Ovary (tissue), 9 donors: ENCODE data around the gene KIF26A. TPM values are rescaled to one million over a fixed set of nuclear protein-coding genes. Genes with fewer than 3 reads are reported as not detected.

Source experiments
- DNase-seq, 5 donors: peaks; one replicate each; pipeline ENCODE4 v3.0.0-alpha.2; 2019 to 2020
- H3K27ac ChIP-seq, 2 donors: fragments of 200-600 bp; one replicate each; pipeline versions ENCODE4 v1.5.1 to v1.8.0; 2019 to 2022
- H3K27me3 ChIP-seq: fragments of 200-600 bp; one replicate; pipeline ENCODE4 v1.8.0; 2022
- H3K36me3 ChIP-seq: fragments of 200-600 bp; sonication (generic); one replicate; pipeline ENCODE4 v1.5.1; 2019
- H3K4me1 ChIP-seq: one replicate; pipeline ENCODE4 v1.8.1; 2013; ENCODE audit warnings: mild to moderate bottlenecking, moderate library complexity; ENCODE audit not compliant: insufficient read depth
- H3K4me3 ChIP-seq: fragments of 200-600 bp; sonication (generic); one replicate; pipeline ENCODE4 v1.5.1; 2017
- H3K9me3 ChIP-seq, 2 donors: fragments of 200-600 bp in 1 of 2; sonication (generic) in 1 of 2; one replicate each; pipeline versions ENCODE4 v1.5.1 to v1.8.1; 2013 to 2019; ENCODE audit warnings: mild to moderate bottlenecking in 1 of 2, moderate library complexity in 1 of 2
- CTCF ChIP-seq, 3 donors: fragments of 450-650 bp in 2 of 3; fragments of 200-600 bp in 1 of 3; IDR thresholded peaks; one replicate each; pipeline versions ENCODE4 v1.5.1 to v1.8.0; 2016 to 2022; ENCODE audit warnings: antibody characterized with exemption in 3 of 3, mild to moderate bottlenecking in 1 of 3
- EP300 ChIP-seq: sonication (generic); formaldehyde crosslinking; IDR thresholded peaks from one replicate; pipeline ENCODE4 v1.6.1; 2017; ENCODE audit warnings: antibody characterized with exemption
- POLR2A ChIP-seq: fragments of 450-650 bp; IDR thresholded peaks from one replicate; pipeline ENCODE4 v1.6.1; 2017; ENCODE audit warnings: antibody characterized with exemption, mild to moderate bottlenecking, moderate library complexity
- WGBS, 3 donors: extraction: QIAGEN DNeasy Blood & Tissue Kit in 1 of 3; methylation state at CpG; one replicate each; pipeline versions ENCODE4 v1.1.5 to v1.1.7; 2013 to 2017; 5-methylcytosine and 5-hydroxymethylcytosine counted together
- intact Hi-C, 4 donors: fragments of 100-400 bp; cut with DNase I; formaldehyde crosslinking; loops; one replicate each; pipeline versions ENCODE4 v1.11.0 to v1.15.1; 2022 to 2023
- polyA plus RNA-seq, 2 donors: library from polyadenylated mRNA; stranded (reverse); fragments of 200-250 nt in 1 of 2; fragments of 350-450 nt in 1 of 2; fragmentation: Illumina TruSeq in 1 of 2; extraction: RNeasy Lipid Tissue Mini Kit (QIAGEN cat#74804) in 1 of 2; gene quantifications; one replicate each; pipeline ENCODE4 v1.2.3, GENCODE V29; 2013 to 2014
- total RNA-seq, 7 donors: library from RNA; depleted of rRNA in 2 of 7; stranded (reverse); fragments of >200 nt in 2 of 7; fragmentation: NEBNext Ultra II Directional in 3 of 7; extraction: Animal tissue kit (Norgen Biotek cat#: 25700) in 3 of 7; gene quantifications; one replicate each; pipeline versions ENCODE4 v1.1.0 to v1.2.4, GENCODE V29; 2016 to 2023
- donor health status: DM: no; HTN: no; CAD: no; lungs with moderate emphysema.
- donor health status: DM: no; HTN: no; CAD: no.
- donor health status: Bipolar disorder and iron deficiency.
- donor health status: DM: yes; HTN: yes; CAD: no.
- donor health status: DM: no; HTN: no; CAD: no.
- donor health status: DM: yes; HTN: yes; CAD: no.

Gene KIF26A
- total and polyA plus RNA-seq, 9 donors, result 0.32 to 16.8 (median 5.8) TPM

GRCh38 chr14:104212206-104213095 is 74.1 kb downstream of the KIF26A start:
- H3K36me3 ChIP-seq, result no peaks in the 10 kb centered on the region
- H3K4me3 ChIP-seq, result no peak overlapping the region
- H3K4me1 ChIP-seq, result no peaks in the 10 kb centered on the region
- 84 to 89% (median 88%) methylated on average over 27 of the region's 27 CpGs for WGBS, 3 donors
- DNase-seq, result peak in 1 of 5 donors; percentile 11
- intact Hi-C loops, result no loop called here
- TF ChIP-seq POLR2A, result no peak
- no peak for TF ChIP-seq EP300
- TF ChIP-seq CTCF (IDR thresholded peaks at IDR 0.05), result no peak
- no peaks in the 10 kb centered on the region for H3K9me3 ChIP-seq
- no peaks in the 10 kb centered on the region for H3K27me3 ChIP-seq
- no peak overlapping the region for H3K27ac ChIP-seq

- Histone ChIP-seq H3K36me3 (no peaks in the 10 kb centered on the region), H3K27me3 (no peaks in the 10 kb centered on the region)
- no peak for DNase-seq
Observed at GRCh38 chr14:104213301-104214034, 75.1 kb downstream of the KIF26A start.

GRCh38 chr14:104214431-104215218 is 76.2 kb downstream of the KIF26A start:
- no peaks in the 10 kb centered on the region for H3K27me3 ChIP-seq
- TF ChIP-seq EP300, result no peak
- TF ChIP-seq POLR2A, result no peak
- TF ChIP-seq CTCF (IDR thresholded peaks at IDR 0.05), result no peak
- H3K36me3 ChIP-seq, result no peaks in the 10 kb centered on the region
- H3K4me1 ChIP-seq, result no peaks in the 10 kb centered on the region
- WGBS, 3 donors, result 79 to 80% (median 79%) methylated on average over 7 of the region's 7 CpGs
- H3K9me3 ChIP-seq, result no peaks in the 10 kb centered on the region
- H3K4me3 ChIP-seq, result no peak overlapping the region
- no peak overlapping the region for H3K27ac ChIP-seq
- intact Hi-C loops, result no loop called here
- no peak for DNase-seq

More at GRCh38 chr14:104213301-104214034, 75.1 kb downstream of the KIF26A start:
- no peak overlapping the region for H3K27ac ChIP-seq
- intact Hi-C loops, result no loop called here
- no peak overlapping the region for H3K4me3 ChIP-seq
- no peaks in the 10 kb centered on the region for H3K9me3 ChIP-seq
- WGBS, 3 donors, result 89 to 94% (median 90%) methylated on average over 30 of the region's 30 CpGs
- no peak for TF ChIP-seq CTCF (IDR thresholded peaks at IDR 0.05)
- no peaks in the 10 kb centered on the region for H3K4me1 ChIP-seq

- no peaks in the 10 kb centered on the region for H3K27me3 ChIP-seq
- peak in 1 of 5 donors; percentile 9 for DNase-seq
- no peaks in the 10 kb centered on the region for H3K9me3 ChIP-seq
- H3K36me3 ChIP-seq, result no peaks in the 10 kb centered on the region
- intact Hi-C loops, result no loop called here
- no peak for TF ChIP-seq EP300
- H3K4me1 ChIP-seq, result no peaks in the 10 kb centered on the region
- WGBS, 3 donors, result 82 to 85% (median 82%) methylated on average over 19 to 21 of the region's 21 CpGs
- H3K27ac ChIP-seq, result no peak overlapping the region
- H3K4me3 ChIP-seq, result no peak overlapping the region
Observed at GRCh38 chr14:104215706-104216334, 77.4 kb downstream of the KIF26A start.
